Heart left ventricle (tissue), 16 donors: Measurements from ENCODE around the gene SBNO2. TPM values are rescaled to one million over a fixed set of nuclear protein-coding genes. Genes with fewer than 3 reads are reported as not detected.
A peak's percentile ranks its signal among the peaks of the same experiment; 100 is the strongest.

Source experiments
- ATAC-seq, 4 donors: fragments of 200-7000 bp; cut with Tn5 transposase; one replicate each; pipeline ENCODE4 v1.9.1; 2020 to 2022; ENCODE audit warnings: moderate library complexity in 4 of 4, mild to moderate bottlenecking in 3 of 4, moderate number of reproducible peaks in 1 of 4
- DNase-seq, 5 donors: peaks; one replicate each; pipeline ENCODE4 v3.0.0-alpha.2; 2020
- H3K27ac ChIP-seq, 12 donors: fragments of 200-600 bp; sonication (generic) in 4 of 12; one replicate each; pipeline versions ENCODE4 v1.5.0 to v1.8.0; 2016 to 2022; ENCODE audit warnings: mild to moderate bottlenecking in 2 of 12
- H3K27me3 ChIP-seq, 9 donors: fragments of 200-600 bp; sonication (generic) in 2 of 9; one replicate each; pipeline versions ENCODE4 v1.5.1 to v1.8.0; 2016 to 2022; ENCODE audit warnings: mild to moderate bottlenecking in 3 of 9
- H3K36me3 ChIP-seq, 9 donors: fragments of 200-600 bp; sonication (generic) in 2 of 9; one replicate each; pipeline versions ENCODE4 v1.5.0 to v1.8.0; 2018 to 2022; ENCODE audit warnings: mild to moderate bottlenecking in 2 of 9
- H3K4me1 ChIP-seq, 12 donors: fragments of 200-600 bp; sonication (generic) in 4 of 12; one replicate each; pipeline versions ENCODE4 v1.5.0 to v1.8.0; 2016 to 2022; ENCODE audit warnings: mild to moderate bottlenecking in 3 of 12
- H3K4me3 ChIP-seq, 12 donors: fragments of 200-600 bp; sonication (generic) in 4 of 12; one replicate each; pipeline versions ENCODE4 v1.5.0 to v1.8.0; 2017 to 2022; ENCODE audit warnings: mild to moderate bottlenecking in 9 of 12, moderate library complexity in 4 of 12
- H3K9me3 ChIP-seq, 12 donors: fragments of 200-600 bp; sonication (generic) in 4 of 12; one replicate each; pipeline versions ENCODE4 v1.5.0 to v1.8.0; 2016 to 2022; ENCODE audit warnings: mild to moderate bottlenecking in 1 of 12
- POLR2A ChIP-seq, 2 donors: fragments of 450-650 bp; IDR thresholded peaks; one replicate each; pipeline ENCODE4 v1.6.1; 2017; ENCODE audit warnings: antibody characterized with exemption in 2 of 2, mild to moderate bottlenecking in 2 of 2, moderate library complexity in 2 of 2
- WGBS, 4 donors: extraction: QIAGEN DNeasy Blood & Tissue Kit in 2 of 4; methylation state at CpG; one replicate each; pipeline versions ENCODE4 v1.1.5 to v1.1.7; 2013 to 2018; 5-methylcytosine and 5-hydroxymethylcytosine counted together
- intact Hi-C, 10 donors: fragments of 100-400 bp; cut with DNase I; formaldehyde crosslinking; loops; one replicate each; pipeline versions ENCODE4 v1.11.1 to v1.14.2; 2022
- polyA plus RNA-seq, 2 donors: library from polyadenylated mRNA; stranded (reverse); fragments of 200-250 nt; gene quantifications; one replicate each; pipeline ENCODE4 v1.2.3, GENCODE V29; 2013
- total RNA-seq, 9 donors: library from RNA; depleted of rRNA in 2 of 9; stranded (reverse); fragments of >200 nt in 2 of 9; fragmentation: NEBNext Ultra II Directional in 3 of 9; extraction: Animal tissue kit (Norgen Biotek cat#: 25700) in 3 of 9; gene quantifications; one replicate each; pipeline versions ENCODE4 v1.1.0 to v1.2.4, GENCODE V29; 2016 to 2023
- TF ChIP-seq, protein P1 (sequence below), 12 donors: fragments of 200-600 bp; sonication (generic) in 4 of 12; IDR thresholded peaks; one replicate each; pipeline versions ENCODE4 v1.5.0 to v1.8.0; 2018 to 2022; ENCODE audit warnings: antibody characterized with exemption in 12 of 12, mild to moderate bottlenecking in 5 of 12
- donor health status: ischemic (EF 13 %, LVEDD 7.1; RV severe dilation, severe dysfunction).
- donor health status: healthy with polysubstance abuse.
- donor health status: DM: no; HTN: yes; CAD: no.
- donor health status: DM: no; HTN: no; CAD: no.
- donor health status: ischemic (EF 25% LVEDD 6.9; RV normal size, moderate dysfunction).
- donor health status: ischemic (EF 25% LVEDD 5.7; RV mildly dilated, moderate dysfunction).
- donor health status: healthy.
- donor health status: DM: yes; HTN: yes; CAD: no.
- donor health status: ischemic (EF 35%, LVEDD 5.7; RV mildly dilated, moderate dysfunction).
- donor health status: nonischemic (EF 11% LVEDD 7.7; RV severe dilation, severe dysfunction).
- donor health status: DM: yes; HTN: yes; CAD: no.
- donor health status: PGD.
- donor health status: ischemic (EF 29% LVEDD 5.4; RV normal size, mild dysfunction).
- donor health status: nonischemic (EF 23%, LVEDD 6.1; RV moderate dilation, normal function).

Gene SBNO2
- total and polyA plus RNA-seq, 11 donors: 9.9 to 78.9 (median 18.7) TPM

DNA sequence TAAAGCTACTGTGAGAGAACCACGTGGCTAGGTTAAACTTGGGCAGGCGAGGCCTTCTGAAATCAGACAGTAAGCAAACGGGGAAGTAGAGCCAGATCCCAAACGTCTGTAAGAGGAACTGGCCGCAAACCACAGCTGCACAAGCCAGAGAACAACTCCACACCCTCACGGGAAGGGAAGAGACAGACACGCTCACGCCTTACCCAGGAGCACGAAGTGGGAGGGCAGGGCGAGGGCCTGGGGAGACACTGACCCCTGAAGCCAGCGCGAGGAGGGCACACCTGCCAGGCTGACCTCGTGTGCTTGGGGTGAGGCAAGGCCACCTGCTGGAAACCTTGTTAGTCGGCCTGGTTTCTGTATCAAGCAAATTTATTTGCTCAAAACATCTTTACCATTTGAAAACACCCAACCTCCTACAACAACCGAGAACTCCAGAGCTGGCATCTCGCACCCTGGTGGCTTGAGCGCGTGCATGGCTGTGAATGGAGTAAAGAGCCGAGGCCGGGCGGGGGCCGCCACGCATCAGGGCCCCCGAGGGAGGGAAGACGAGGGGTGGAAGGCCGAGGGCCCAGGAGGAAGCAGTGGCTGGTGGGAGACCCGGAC, 86.2 kb downstream of the SBNO2 start:
- peak overlapping the region in 9 of 12 donors; percentile 8 to 91 (median 37) for H3K27ac ChIP-seq
- no peak for TF ChIP-seq POLR2A (IDR thresholded peaks at IDR 0.05)
- TF ChIP-seq, protein P1, sequence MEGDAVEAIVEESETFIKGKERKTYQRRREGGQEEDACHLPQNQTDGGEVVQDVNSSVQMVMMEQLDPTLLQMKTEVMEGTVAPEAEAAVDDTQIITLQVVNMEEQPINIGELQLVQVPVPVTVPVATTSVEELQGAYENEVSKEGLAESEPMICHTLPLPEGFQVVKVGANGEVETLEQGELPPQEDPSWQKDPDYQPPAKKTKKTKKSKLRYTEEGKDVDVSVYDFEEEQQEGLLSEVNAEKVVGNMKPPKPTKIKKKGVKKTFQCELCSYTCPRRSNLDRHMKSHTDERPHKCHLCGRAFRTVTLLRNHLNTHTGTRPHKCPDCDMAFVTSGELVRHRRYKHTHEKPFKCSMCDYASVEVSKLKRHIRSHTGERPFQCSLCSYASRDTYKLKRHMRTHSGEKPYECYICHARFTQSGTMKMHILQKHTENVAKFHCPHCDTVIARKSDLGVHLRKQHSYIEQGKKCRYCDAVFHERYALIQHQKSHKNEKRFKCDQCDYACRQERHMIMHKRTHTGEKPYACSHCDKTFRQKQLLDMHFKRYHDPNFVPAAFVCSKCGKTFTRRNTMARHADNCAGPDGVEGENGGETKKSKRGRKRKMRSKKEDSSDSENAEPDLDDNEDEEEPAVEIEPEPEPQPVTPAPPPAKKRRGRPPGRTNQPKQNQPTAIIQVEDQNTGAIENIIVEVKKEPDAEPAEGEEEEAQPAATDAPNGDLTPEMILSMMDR (IDR thresholded peaks at IDR 0.05): no peak
- peaks cover 0 to 56% (median 1%) of the 10 kb centered on the region in 12 donors for H3K4me1 ChIP-seq
- H3K27me3 ChIP-seq: peaks cover 0 to under 1% (median 0%) of the 10 kb centered on the region in 9 donors
- intact Hi-C loops: loop anchor here in 1 of 10 donors (10.0 kb wide), 1 partner anchor 53 kb away; no protein-coding TSS in a partner anchor
- ATAC-seq (peak; percentile 43 to 75 (median 54)), DNase-seq (peak in 4 of 5 donors; percentile 60 to 78 (median 70))
- H3K9me3 ChIP-seq: no peaks in the 10 kb centered on the region
- H3K36me3 ChIP-seq: peaks cover 0 to 87% (median 42%) of the 10 kb centered on the region in 9 donors
- H3K4me3 ChIP-seq: peak overlapping the region in 1 of 12 donors; percentile 1
- WGBS, 4 donors: 68 to 85% (median 76%) methylated on average over 27 of the region's 27 CpGs

DNA sequence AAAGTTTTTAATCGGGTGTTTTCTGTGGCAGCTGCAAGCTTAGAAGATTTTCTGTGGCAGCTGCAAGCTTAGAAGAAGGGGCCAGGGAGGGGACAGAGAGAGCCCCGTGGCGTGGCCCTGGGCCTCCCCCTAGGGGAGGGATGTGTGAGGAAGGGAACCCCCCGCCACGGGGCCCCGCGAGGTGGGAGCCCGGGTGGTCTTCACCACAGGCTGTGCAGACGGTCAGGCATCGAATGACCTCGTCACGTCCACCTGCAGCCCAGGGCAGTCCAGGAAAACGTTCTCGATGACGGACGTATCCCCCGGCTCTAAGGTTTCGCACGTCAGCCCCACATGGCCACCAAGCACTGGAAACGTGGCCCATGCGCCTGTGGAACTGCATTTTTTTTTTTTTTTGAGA, 87.5 kb downstream of the SBNO2 start:
- H3K36me3 ChIP-seq: peaks cover 0 to 82% (median 32%) of the 10 kb centered on the region in 9 donors
- TF ChIP-seq POLR2A (IDR thresholded peaks at IDR 0.05): no peak
- TF ChIP-seq, protein P1 (IDR thresholded peaks at IDR 0.05): no peak
- H3K4me1 ChIP-seq: peaks cover 0 to 65% (median 5%) of the 10 kb centered on the region in 12 donors
- peak overlapping the region in 1 of 12 donors; percentile 91 for H3K27ac ChIP-seq
- DNase-seq (no peak), ATAC-seq (no peak)
- peaks cover 0 to 6% (median 0%) of the 10 kb centered on the region in 9 donors for H3K27me3 ChIP-seq
- H3K9me3 ChIP-seq: no peaks in the 10 kb centered on the region
- H3K4me3 ChIP-seq: no peak overlapping the region
- intact Hi-C loops: loop anchor here in 1 of 10 donors (10.0 kb wide), 1 partner anchor 52 kb away; no protein-coding TSS in a partner anchor
- 80 to 84% (median 81%) methylated on average over 21 of the region's 21 CpGs for WGBS, 4 donors

DNA sequence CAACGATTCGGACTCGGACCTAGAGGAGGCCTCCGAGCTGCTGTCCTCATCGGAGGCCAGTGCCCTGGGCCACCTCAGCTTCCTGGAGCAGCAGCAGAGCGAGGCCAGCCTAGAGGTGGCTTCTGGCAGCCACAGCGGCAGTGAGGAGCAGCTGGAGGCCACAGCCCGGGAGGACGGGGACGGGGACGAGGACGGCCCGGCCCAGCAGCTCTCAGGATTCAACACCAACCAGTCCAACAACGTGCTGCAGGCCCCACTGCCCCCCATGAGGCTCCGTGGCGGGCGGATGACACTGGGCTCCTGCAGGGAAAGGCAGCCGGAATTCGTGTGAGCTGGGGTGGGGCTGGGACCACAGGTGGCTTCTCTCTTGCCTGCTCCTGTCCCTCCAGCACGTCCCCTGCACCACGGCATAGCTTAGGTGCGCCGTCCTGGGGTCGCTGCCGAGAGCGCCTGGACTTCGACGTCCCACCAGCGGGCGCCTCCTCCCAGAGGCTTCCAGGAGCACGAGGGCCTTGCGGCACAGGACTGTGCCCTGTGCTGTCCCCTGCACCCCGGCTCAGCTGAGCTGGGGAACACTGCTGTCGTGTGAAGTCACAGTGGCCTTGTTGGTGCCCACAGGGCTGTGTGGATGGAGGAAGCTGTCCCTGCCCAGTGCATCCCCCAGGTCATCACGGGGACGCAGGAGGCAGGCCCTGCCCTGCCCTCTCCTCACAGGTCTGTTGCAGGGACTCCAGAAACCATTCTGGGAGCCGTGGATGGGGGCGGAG, 88.2 kb downstream of the SBNO2 start:
- 64 to 80% (median 72%) methylated on average over 22 to 38 of the region's 38 CpGs for WGBS, 4 donors
- peaks cover 0 to 70% (median 5%) of the 10 kb centered on the region in 12 donors for H3K4me1 ChIP-seq
- no peak overlapping the region for H3K4me3 ChIP-seq
- peaks cover 0 to 82% (median 24%) of the 10 kb centered on the region in 9 donors for H3K36me3 ChIP-seq
- H3K9me3 ChIP-seq: no peaks in the 10 kb centered on the region
- TF ChIP-seq, protein P1 (IDR thresholded peaks at IDR 0.05): no peak
- TF ChIP-seq POLR2A (IDR thresholded peaks at IDR 0.05): no peak
- H3K27ac ChIP-seq: peak overlapping the region in 1 of 12 donors; percentile 91
- peak in 1 of 5 donors; percentile 24 for DNase-seq
- no peak for ATAC-seq
- intact Hi-C loops: loop anchor here in 1 of 10 donors (10.0 kb wide), 1 partner anchor 51 kb away; no protein-coding TSS in a partner anchor
- H3K27me3 ChIP-seq: peaks cover 0 to 6% (median 0%) of the 10 kb centered on the region in 9 donors
